GM21423 (cell line): ENCODE data around the gene NOSTRIN.
"Not testable (repeated sequence)": the region's sequence is repeated elsewhere in the genome, so short reads cannot be mapped to it uniquely, and the experiment has no call there.

Experiments
- ATAC-seq: cut with Tn5 transposase; IDR thresholded peaks from one replicate; pipeline ENCODE4 v1.9.1; 2021; ENCODE audit warnings: mild to moderate bottlenecking, moderate library complexity; ENCODE audit not compliant: unreplicated experiment

The NOSTRIN gene, protein sequence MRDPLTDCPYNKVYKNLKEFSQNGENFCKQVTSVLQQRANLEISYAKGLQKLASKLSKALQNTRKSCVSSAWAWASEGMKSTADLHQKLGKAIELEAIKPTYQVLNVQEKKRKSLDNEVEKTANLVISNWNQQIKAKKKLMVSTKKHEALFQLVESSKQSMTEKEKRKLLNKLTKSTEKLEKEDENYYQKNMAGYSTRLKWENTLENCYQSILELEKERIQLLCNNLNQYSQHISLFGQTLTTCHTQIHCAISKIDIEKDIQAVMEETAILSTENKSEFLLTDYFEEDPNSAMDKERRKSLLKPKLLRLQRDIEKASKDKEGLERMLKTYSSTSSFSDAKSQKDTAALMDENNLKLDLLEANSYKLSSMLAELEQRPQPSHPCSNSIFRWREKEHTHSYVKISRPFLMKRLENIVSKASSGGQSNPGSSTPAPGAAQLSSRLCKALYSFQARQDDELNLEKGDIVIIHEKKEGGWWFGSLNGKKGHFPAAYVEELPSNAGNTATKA

DNA sequence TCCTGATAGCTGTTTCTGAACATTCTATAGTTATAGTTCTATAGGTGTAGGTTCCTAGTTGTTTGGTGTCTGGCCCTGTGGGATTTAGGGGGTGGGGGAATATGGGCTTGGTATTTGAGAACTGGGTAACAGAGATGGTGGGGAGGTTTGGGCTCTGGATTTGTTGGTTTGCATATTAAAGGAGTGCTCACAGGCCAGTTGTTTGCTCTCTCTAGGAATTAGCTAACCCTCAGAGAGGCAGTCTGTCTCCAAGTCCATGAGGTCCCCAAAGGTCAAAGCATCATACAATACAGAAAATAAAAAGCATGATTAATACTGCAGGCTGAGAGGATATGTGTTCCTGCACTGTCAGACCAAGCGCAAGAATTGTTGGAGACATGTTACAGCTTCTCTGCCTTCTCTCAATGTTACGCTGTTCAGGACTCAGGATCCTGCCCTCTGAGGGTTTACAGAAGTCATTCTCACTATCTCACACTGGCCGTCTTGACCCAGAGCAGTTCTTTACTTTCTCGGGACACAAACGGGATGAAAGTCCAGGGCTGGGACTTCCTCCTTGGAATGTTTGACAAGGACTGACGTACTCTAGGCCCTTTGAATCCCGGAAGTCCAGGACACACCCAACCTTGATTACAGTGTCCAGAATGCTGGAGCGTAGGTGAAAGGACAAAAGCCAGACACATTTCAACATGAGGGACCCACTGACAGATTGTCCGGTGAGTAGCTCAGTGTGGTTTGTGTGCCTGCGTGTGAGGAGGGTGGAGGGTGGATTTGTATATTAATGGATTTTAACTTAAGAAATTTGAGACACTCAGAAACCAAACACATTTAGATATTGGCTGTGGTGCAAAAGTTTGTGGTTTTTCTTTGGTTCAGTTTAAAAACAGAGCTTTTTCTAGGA, at the start of gene NOSTRIN:
NOSTRIN (plus strand) TSS at position 677 of the 898 bp plus-strand sequence; CDS start at position 687, 10 bp downstream.
- ATAC-seq, result no peak

- no peak for ATAC-seq
Observed at GRCh38 chr2:168753765-168754329, 48.6 kb upstream of the NOSTRIN start.

- no peak for ATAC-seq
Observed at GRCh38 chr2:168757223-168757622, 45.2 kb upstream of the NOSTRIN start.

GRCh38 chr2:168758970-168759820, 43.2 kb upstream of the NOSTRIN start:
- ATAC-seq, result peak; percentile 45

GRCh38 chr2:168765401-168765800, 37.0 kb upstream of the NOSTRIN start:
- no peak for ATAC-seq

DNA sequence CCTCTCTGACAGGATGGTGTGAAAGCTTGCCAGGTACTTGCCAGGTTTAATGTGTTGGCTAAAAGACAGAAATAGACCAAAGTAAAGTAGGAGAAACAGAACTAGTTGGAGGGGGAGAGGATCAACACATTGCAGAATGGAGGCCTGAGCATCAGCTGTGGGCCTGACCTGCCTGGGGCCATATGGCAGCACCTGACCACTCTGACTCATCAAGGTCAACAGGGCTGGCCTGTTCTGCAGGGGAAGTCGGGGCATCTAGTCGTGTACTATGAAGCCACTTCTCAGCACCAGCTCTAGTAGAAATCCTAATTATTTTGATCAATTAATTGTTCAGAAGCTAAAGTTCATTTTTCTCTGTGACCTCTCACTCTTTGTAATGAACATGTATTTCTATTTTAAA, 35.8 kb upstream of the NOSTRIN start:
- ATAC-seq, result no peak

DNA sequence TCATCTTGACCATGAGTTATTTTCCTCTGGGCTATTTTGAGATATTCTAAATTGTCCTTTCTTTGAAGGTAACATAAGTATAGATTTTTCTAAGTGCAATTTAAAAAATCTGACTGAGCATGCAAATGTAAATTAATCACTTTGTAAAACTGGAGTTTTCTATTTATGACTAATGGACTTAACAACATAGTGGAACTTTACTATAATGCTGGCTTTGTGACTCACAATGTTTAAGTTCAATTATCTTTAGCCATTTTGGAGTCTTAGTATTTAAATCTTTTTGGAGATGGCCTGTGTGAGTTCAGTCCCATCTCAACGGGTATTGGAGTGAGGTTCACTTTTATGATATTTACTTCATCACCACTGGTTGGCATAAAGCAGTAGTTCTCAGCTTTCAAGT, 35.2 kb upstream of the NOSTRIN start:
- no peak for ATAC-seq

DNA sequence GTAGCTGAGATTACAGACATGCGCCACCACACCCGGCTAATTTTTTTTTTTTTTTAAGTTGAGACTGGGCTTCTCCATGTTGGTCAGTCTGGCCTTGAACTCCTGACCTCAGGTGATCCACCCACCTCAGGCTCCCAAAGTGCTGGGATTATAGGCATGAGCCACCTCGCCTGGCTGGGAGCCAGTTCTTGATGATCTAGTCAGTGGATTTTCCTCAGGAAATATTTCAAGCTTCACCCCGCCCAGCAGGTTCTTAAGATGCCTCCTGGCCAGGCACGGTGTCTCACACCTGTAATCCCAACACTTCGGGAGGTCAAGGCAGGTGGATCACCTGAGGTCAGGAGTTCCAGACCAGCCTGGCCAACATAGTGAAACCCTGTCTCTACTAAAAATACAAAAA, 34.1 kb upstream of the NOSTRIN start:
- not testable (repeated sequence) for ATAC-seq

DNA sequence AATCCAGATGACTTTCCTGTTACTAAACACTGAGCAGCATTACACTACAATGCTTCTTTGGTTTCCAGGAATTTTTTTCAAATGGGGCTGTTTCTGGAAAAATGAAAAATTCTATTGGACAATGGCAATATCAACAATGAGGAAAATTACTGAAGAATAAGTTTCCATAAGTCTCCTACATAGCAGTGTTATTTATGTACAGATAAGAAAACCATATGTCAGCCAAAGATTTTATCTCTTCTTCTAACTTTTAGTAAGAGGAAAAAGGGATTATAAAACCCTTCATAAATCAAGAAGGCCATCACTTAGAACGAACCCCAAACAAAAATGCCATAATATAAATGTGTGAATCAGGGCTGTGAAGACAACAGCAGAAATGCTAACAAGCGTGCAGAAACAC, 31.6 kb upstream of the NOSTRIN start:
- ATAC-seq, result no peak

DNA sequence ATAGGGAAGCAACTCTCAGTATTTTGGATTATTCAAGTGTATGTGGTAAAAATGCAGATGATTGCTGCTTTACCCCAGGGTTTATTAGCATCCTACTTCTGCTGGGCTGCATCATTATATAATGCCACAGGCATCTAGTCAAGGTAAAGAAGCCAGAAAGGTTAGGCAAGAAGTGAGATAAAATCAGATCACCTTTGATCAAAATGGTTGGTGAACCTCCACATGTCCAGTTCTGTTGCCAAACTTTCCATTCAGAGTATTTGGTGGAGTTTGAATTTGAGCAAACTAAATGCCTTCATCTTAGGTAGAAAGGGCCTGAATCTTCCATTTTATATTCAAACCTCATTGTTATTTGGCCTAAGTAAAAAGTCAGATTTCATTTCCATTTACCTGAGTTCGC, 29.7 kb upstream of the NOSTRIN start:
- ATAC-seq, result no peak

GRCh38 chr2:168773128-168773527, 29.3 kb upstream of the NOSTRIN start:
- ATAC-seq, result no peak

GRCh38 chr2:168773719-168774521, 28.5 kb upstream of the NOSTRIN start:
- no peak for ATAC-seq

DNA sequence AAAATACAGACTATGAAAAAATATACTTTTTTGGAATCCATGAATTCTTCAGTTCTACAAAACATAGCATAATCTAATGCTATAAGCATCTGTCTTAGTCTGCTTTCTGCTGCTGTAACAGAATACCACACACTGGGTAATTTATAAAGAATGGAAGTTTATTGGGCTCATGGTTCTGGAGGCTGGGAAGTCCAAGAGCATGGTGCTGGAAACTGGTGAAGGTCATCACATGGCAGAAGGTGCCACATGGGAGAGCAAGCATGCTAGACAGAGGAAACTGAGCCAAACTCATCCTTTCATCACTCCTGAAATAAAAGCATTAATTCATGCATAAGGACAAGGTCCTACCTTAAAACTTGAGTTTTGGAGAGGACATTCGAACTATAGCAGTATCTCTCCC, 26.6 kb upstream of the NOSTRIN start:
- ATAC-seq, result no peak

- ATAC-seq, result no peak
Observed at GRCh38 chr2:168780669-168781071, 21.8 kb upstream of the NOSTRIN start.

- ATAC-seq, result no peak
Observed at GRCh38 chr2:168781191-168781817, 21.1 kb upstream of the NOSTRIN start.

- no peak for ATAC-seq
Observed at GRCh38 chr2:168782271-168782670, 20.2 kb upstream of the NOSTRIN start.

DNA sequence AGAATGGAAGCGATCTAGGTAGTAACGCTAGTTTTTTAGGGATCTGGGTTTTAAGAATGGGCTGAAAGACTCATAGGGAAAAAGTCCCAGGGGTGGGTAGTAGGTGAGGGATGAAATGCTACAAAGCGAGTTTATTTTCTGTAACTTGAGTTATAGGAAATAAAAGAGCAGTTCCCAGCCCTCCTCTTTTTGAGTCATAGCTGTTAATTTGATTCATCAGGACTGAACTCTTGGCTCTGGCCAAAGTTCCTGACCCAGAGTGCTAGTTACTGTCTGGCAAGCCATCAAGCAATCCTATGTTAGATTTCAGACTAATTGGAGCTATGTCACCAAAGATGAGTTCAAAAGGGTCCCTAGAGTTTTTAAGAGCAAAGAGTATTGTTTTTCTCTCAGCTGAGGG, 17.4 kb upstream of the NOSTRIN start:
- ATAC-seq, result no peak

DNA sequence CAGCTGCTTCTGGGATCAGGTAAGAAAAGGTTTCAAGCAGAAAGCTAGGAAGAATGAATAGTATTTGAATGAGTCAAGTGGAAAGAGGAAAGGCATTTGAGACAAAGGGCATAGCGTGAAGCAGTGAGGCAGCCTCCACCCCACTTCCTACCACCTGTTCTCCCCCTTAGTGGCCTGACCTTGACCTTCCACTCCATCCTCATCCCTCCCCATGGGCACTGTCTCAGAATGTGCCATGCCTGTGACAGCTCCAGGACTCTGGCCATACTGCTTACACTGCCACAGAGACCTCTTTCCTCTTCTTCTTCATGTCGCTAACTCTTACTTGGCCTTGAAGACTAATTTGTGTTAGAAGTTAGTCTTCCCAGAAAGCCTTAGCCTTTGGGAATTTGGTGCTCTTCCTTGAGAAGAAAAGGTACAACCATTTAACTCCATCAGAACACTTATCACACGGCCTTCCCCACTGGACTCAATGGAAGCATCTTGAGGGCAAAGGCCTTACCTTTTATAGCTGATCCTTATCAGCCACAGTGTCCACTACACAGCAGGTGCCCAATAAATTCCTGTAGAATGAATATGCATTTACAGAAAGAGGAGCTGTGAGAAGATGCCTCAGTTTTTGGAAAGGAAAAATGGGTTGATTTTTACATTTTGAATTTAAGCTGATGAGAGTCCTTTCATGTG, 15.2 kb upstream of the NOSTRIN start:
- ATAC-seq, result no peak
